HG03175 (cell line): ENCODE results near the gene PTPRT.

Source experiments
- ATAC-seq: cut with Tn5 transposase; IDR thresholded peaks from one replicate; pipeline ENCODE4 v1.9.1; 2021; ENCODE audit warnings: mild to moderate bottlenecking, moderate library complexity; ENCODE audit not compliant: unreplicated experiment

The PTPRT gene

GRCh38 chr20:42740226-42740870, 449.4 kb downstream of the PTPRT start:
- no peak for ATAC-seq

- ATAC-seq, result no peak
Measured at GRCh38 chr20:42739683-42740082, 450.0 kb downstream of the PTPRT start.

- ATAC-seq, result no peak
Measured at GRCh38 chr20:42735539-42735938, 454.2 kb downstream of the PTPRT start.

GRCh38 chr20:42734660-42735368, 454.9 kb downstream of the PTPRT start:
- no peak for ATAC-seq

GRCh38 chr20:42721923-42722322, 467.8 kb downstream of the PTPRT start:
- no peak for ATAC-seq

- no peak for ATAC-seq
Measured at GRCh38 chr20:42714298-42715141, 475.2 kb downstream of the PTPRT start.

- no peak for ATAC-seq
Measured at GRCh38 chr20:42708266-42708665, 481.4 kb downstream of the PTPRT start.

GRCh38 chr20:42706759-42707158, 482.9 kb downstream of the PTPRT start:
- ATAC-seq, result no peak

- no peak for ATAC-seq
Measured at GRCh38 chr20:42705550-42705949, 484.2 kb downstream of the PTPRT start.

GRCh38 chr20:42703744-42704143, 486.0 kb downstream of the PTPRT start:
- no peak for ATAC-seq

GRCh38 chr20:42701948-42702347, 487.8 kb downstream of the PTPRT start:
- ATAC-seq, result no peak

GRCh38 chr20:42700372-42700771, 489.3 kb downstream of the PTPRT start:
- no peak for ATAC-seq

GRCh38 chr20:42697962-42698361, 491.7 kb downstream of the PTPRT start:
- no peak for ATAC-seq

- ATAC-seq, result no peak
Measured at GRCh38 chr20:42690842-42691437, 498.8 kb downstream of the PTPRT start.

GRCh38 chr20:42688576-42688975, 501.1 kb downstream of the PTPRT start:
- no peak for ATAC-seq

- no peak for ATAC-seq
Measured at GRCh38 chr20:42686057-42686456, 503.6 kb downstream of the PTPRT start.

GRCh38 chr20:42678895-42679294, 510.8 kb downstream of the PTPRT start:
- no peak for ATAC-seq

GRCh38 chr20:42656130-42656529, 533.6 kb downstream of the PTPRT start:
- ATAC-seq, result no peak

- no peak for ATAC-seq
Measured at GRCh38 chr20:42652266-42652665, 537.4 kb downstream of the PTPRT start.

GRCh38 chr20:42650191-42650746, 539.4 kb downstream of the PTPRT start:
- no peak for ATAC-seq

GRCh38 chr20:42649748-42650147, 540.0 kb downstream of the PTPRT start:
- ATAC-seq, result no peak
